GM12892 (cell line): ENCODE results near the gene CA7.

Experiments
- POLR2A ChIP-seq: IDR thresholded peaks from 2 replicates; pipeline ENCODE4 v1.6.1; 2011; ENCODE audit warnings: low read depth, low read length, control low read depth
- TAF1 ChIP-seq: IDR thresholded peaks from 2 replicates; pipeline ENCODE4 v1.6.1; 2011; ENCODE audit warnings: low read depth, mild to moderate bottlenecking, control low read depth, low read length, borderline replicate concordance

DNA sequence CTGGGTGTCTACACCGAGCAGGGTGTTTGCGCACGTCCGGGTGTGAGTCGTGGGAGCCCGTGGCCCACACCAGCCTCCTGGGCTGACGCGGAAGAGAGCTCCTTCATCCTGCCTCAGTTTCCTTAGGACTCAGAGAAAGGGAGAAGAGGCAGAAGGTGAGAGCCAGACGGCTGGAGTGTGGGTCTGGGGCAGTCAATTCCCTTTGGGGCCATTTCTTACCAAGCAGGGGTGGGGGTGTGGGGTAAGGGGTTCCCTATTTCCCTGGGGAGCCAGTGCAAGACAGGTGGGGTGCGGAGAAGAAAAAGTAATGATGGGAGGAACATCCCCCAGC is 831 bp downstream of the CA7 start:
- TF ChIP-seq POLR2A: no peak
- no peak for TF ChIP-seq TAF1
